DOHH2 (cell line): ENCODE data around the gene TBL1X.

Experiments
- H3F3A ChIP-seq: fragments of 200-600 bp; sonication (generic), shearing (Covaris generic); 2 replicates; pipeline ENCODE4 v1.6.0; 2016; ENCODE audit warnings: antibody characterized with exemption, mild to moderate bottlenecking; ENCODE audit not compliant: control insufficient read depth, insufficient read depth
- H3K27ac ChIP-seq: fragments of 200-600 bp; sonication (generic); 2 replicates; pipeline ENCODE4 v1.5.1; 2014; ENCODE audit warnings: low read depth, mild to moderate bottlenecking, low read length, moderate library complexity
- H3K27me3 ChIP-seq: fragments of 200-600 bp; sonication (generic); 2 replicates; pipeline ENCODE4 v1.6.1; 2014; ENCODE audit warnings: mild to moderate bottlenecking, low read length, mixed read lengths; ENCODE audit not compliant: control insufficient read depth
- H3K36me3 ChIP-seq: fragments of 200-600 bp; sonication (generic); 2 replicates; pipeline ENCODE4 v1.6.1; 2014; ENCODE audit warnings: mild to moderate bottlenecking, low read length, moderate library complexity, mixed read lengths; ENCODE audit not compliant: control insufficient read depth
- H3K4me1 ChIP-seq: fragments of 200-600 bp; sonication (generic); 2 replicates; pipeline ENCODE4 v1.6.1; 2014; ENCODE audit warnings: mild to moderate bottlenecking, low read length, mixed read lengths; ENCODE audit not compliant: control insufficient read depth
- H3K4me2 ChIP-seq: fragments of 200-600 bp; sonication (generic); 2 replicates; pipeline ENCODE4 v1.6.0; 2014; ENCODE audit warnings: mild to moderate bottlenecking, low read length, moderate library complexity
- H3K4me3 ChIP-seq: fragments of 200-600 bp; sonication (generic); 2 replicates; pipeline ENCODE4 v1.5.1; 2014; ENCODE audit warnings: mild to moderate bottlenecking, low read length, mixed read lengths
- H3K79me2 ChIP-seq: fragments of 200-600 bp; sonication (generic); 2 replicates; pipeline ENCODE4 v1.6.1; 2014; ENCODE audit warnings: mild to moderate bottlenecking, low read length, mixed read lengths; ENCODE audit not compliant: control insufficient read depth
- H3K9me2 ChIP-seq: fragments of 200-600 bp; sonication (generic); replicated peaks from 2 replicates; pipeline ENCODE4 v1.6.1; 2014; ENCODE audit warnings: mild to moderate bottlenecking, low read length, mixed read lengths; ENCODE audit not compliant: control insufficient read depth
- H3K9me3 ChIP-seq: fragments of 200-600 bp; sonication (generic); 2 replicates; pipeline ENCODE4 v1.6.1; 2014; ENCODE audit warnings: antibody characterized with exemption, low read length, mixed read lengths; ENCODE audit not compliant: control insufficient read depth, insufficient read depth
- H4K20me1 ChIP-seq: fragments of 200-600 bp; sonication (generic); 2 replicates; pipeline ENCODE4 v1.6.0; 2014; ENCODE audit warnings: low read depth, mild to moderate bottlenecking, antibody characterized with exemption, low read length, moderate library complexity; ENCODE audit not compliant: control insufficient read depth, insufficient read depth
- EZH2phosphoT487 ChIP-seq: fragments of 200-600 bp; sonication (generic); IDR thresholded peaks from 2 replicates; pipeline ENCODE4 v1.6.1; 2017; ENCODE audit warnings: borderline replicate concordance, mild to moderate bottlenecking, antibody characterized with exemption, low read length, moderate library complexity, mixed read lengths
- TF ChIP-seq, protein P1 (sequence below): fragments of 200-600 bp; sonication (generic); IDR thresholded peaks from one replicate; pipeline ENCODE4 v1.5.1; 2014; ENCODE audit warnings: antibody characterized with exemption, mild to moderate bottlenecking, low read depth, low read length; ENCODE audit not compliant: poor library complexity, severe bottlenecking

TBL1X gene

DNA sequence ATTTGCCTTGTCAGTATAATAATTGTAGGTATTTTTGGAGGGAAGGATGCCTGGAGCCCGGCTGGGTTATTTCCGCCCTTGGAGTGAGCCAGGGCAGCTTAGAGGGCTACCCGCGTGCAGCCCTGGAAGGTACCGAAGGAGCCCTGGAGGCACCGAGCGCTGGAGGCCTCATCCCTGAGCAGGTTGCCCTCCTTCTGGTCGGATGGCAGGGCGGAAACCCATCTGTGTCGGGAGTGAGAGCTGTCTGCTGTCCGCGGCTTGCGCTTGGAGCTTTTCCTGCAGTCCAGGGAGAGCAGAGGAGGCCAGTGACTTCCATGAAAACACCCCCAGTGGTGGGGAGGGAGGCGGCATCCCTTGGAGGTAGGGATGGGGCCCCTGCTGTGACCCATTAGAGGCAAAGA is 122.1 kb downstream of the TBL1X start:
- Histone ChIP-seq H3K27me3 (no peaks in the 10 kb centered on the region), H3K4me3 (no peak overlapping the region), H3K9me2 (no peaks in the 10 kb centered on the region), H3K9me3 (no peaks in the 10 kb centered on the region), H3K4me1 (peaks cover 5% of the 10 kb centered on the region; the same call in 1 of the 2 replicates), H3F3A (no peaks in the 10 kb centered on the region), H3K4me2 (no peak overlapping the region), H4K20me1 (no peaks in the 10 kb centered on the region), H3K79me2 (no peaks in the 10 kb centered on the region), H3K27ac (no peak overlapping the region), H3K36me3 (no peaks in the 10 kb centered on the region)
- TF ChIP-seq, protein P1, sequence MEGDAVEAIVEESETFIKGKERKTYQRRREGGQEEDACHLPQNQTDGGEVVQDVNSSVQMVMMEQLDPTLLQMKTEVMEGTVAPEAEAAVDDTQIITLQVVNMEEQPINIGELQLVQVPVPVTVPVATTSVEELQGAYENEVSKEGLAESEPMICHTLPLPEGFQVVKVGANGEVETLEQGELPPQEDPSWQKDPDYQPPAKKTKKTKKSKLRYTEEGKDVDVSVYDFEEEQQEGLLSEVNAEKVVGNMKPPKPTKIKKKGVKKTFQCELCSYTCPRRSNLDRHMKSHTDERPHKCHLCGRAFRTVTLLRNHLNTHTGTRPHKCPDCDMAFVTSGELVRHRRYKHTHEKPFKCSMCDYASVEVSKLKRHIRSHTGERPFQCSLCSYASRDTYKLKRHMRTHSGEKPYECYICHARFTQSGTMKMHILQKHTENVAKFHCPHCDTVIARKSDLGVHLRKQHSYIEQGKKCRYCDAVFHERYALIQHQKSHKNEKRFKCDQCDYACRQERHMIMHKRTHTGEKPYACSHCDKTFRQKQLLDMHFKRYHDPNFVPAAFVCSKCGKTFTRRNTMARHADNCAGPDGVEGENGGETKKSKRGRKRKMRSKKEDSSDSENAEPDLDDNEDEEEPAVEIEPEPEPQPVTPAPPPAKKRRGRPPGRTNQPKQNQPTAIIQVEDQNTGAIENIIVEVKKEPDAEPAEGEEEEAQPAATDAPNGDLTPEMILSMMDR = no peak
- no peak for TF ChIP-seq EZH2phosphoT487

DNA sequence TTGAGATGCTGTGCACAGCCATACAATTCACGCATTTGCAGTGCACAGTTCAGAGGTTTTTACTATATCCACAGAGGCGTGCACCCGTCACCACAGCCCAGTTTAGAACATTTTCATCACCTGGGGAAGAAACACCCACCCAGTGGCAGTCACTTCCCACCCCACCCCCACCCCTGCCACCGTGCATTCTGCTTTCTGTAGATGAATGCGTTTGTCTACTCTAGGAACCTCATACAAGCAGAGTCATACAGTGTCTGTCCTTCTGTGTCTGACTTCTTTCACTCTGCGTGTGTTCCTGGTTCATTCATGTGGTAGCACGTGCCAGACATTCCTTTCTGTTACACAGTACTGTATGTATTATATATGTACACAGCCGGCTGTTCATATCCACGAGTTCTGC is 122.8 kb downstream of the TBL1X start:
- H3K9me2 ChIP-seq = no peaks in the 10 kb centered on the region
- H3K79me2 ChIP-seq = no peaks in the 10 kb centered on the region

DNA sequence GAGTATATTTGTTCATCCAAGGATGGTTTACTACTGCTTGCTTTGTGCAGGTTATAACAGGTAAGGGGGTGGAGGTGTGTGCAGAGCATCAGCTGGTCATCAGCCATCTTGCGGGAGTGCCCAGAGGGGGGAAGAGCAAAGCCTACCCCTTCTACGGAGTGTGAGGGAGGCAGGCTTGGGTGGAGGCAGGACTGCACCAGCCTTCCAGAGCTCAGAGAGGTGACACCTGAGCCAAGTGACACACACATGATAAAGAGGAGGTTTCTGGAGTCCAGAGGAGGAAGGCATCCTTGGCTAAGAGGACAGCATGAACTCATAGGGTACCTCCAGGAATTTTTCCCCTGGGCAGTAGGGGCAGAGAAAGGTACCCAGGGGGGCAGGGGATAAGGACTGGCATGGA is 126.6 kb downstream of the TBL1X start:
- no peaks in the 10 kb centered on the region for H3K36me3 ChIP-seq
- no peak for TF ChIP-seq EZH2phosphoT487
- TF ChIP-seq, protein P1 = no peak
- no peaks in the 10 kb centered on the region for H3F3A ChIP-seq
- no peaks in the 10 kb centered on the region for H3K27me3 ChIP-seq
- no peak overlapping the region for H3K27ac ChIP-seq
- H4K20me1 ChIP-seq = no peaks in the 10 kb centered on the region
- H3K9me3 ChIP-seq = no peaks in the 10 kb centered on the region
- no peak overlapping the region for H3K4me3 ChIP-seq
- no peaks in the 10 kb centered on the region for H3K79me2 ChIP-seq
- peaks cover 5% of the 10 kb centered on the region; the same call in 1 of the 2 replicates for H3K4me1 ChIP-seq
- H3K4me2 ChIP-seq = no peak overlapping the region
- no peaks in the 10 kb centered on the region for H3K9me2 ChIP-seq

More for the DNA sequence above, 122.8 kb downstream of the TBL1X start:
- no peaks in the 10 kb centered on the region for H4K20me1 ChIP-seq
- H3K4me2 ChIP-seq = no peak overlapping the region
- H3K36me3 ChIP-seq = no peaks in the 10 kb centered on the region
- no peak for TF ChIP-seq EZH2phosphoT487
- TF ChIP-seq, protein P1 = no peak
- no peaks in the 10 kb centered on the region for H3K9me3 ChIP-seq
- H3K27me3 ChIP-seq = no peaks in the 10 kb centered on the region
- no peak overlapping the region for H3K27ac ChIP-seq
- H3K4me3 ChIP-seq = no peak overlapping the region
- H3F3A ChIP-seq = no peaks in the 10 kb centered on the region
- H3K4me1 ChIP-seq = peaks cover 5% of the 10 kb centered on the region; the same call in 1 of the 2 replicates

DNA sequence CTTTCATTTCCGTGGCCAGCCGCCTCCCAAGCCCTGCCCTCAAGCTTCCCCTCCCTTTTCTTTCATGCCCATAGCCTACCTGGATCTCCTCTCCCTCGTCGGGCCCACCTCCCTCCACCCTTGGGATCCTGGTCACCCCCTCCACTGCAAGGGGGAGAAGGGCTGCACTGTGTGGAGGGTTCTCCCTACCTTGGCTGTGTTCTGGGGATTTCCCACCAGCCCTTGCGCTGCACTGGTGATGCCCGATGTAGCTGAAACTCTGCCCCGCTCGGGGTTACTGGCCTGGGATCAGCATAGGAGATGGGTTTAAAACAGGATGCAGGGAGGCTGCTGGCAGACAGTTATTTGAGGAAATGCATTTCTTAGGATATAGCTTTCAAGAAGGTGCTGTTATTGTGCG is 128.9 kb downstream of the TBL1X start:
- Histone ChIP-seq H3F3A (no peaks in the 10 kb centered on the region), H3K4me2 (no peak overlapping the region), H3K9me2 (no peaks in the 10 kb centered on the region), H3K9me3 (no peaks in the 10 kb centered on the region), H3K79me2 (no peaks in the 10 kb centered on the region), H3K36me3 (no peaks in the 10 kb centered on the region), H3K27me3 (no peaks in the 10 kb centered on the region), H3K27ac (no peak overlapping the region), H3K4me1 (no peaks in the 10 kb centered on the region), H3K4me3 (no peak overlapping the region), H4K20me1 (no peaks in the 10 kb centered on the region)
- no peak for TF ChIP-seq EZH2phosphoT487
- TF ChIP-seq, protein P1 = no peak
